HuH-7.5 (cell line): ENCODE measurements around the gene RNU11.
A peak's percentile ranks its signal among the peaks of the same experiment; 100 is the strongest.
"Not testable (repeated sequence)": the region's sequence is repeated elsewhere in the genome, so short reads cannot be mapped to it uniquely, and the experiment has no call there.

Source experiments
- DNase-seq: peaks from one replicate; pipeline ENCODE4 v3.0.0; 2011; ENCODE audit warnings: low spot score

RNU11 gene

DNA sequence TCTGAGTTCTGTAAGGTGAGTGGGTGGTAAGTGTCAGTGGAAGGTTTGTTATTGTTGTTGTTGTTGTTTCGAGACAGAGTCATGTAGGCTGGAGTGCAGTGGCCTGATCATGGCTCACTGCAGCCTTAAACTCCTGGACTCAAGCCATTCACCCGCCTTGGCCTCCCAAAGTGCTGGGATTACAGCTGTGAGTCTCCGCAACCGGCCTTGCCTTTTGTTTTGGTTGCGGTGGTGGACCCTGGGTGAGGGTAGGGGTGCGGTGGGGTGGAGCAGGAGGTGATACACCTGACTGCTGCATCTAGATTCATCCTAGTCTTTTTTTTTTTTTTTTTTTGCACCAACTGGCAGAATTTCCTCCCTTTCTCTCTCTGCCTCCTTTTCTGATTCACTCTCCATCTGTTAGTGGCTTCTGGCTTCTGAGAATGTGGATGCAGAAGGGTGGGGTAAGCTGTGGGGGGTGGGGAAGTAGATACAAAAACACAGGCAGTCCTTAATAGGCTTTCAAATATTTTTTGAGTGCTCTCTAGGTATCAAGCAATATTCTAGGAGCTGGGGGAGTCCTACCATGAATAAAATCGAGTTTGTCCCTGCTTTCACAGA is 15.6 kb downstream of the RNU11 start:
- no peak for DNase-seq

DNA sequence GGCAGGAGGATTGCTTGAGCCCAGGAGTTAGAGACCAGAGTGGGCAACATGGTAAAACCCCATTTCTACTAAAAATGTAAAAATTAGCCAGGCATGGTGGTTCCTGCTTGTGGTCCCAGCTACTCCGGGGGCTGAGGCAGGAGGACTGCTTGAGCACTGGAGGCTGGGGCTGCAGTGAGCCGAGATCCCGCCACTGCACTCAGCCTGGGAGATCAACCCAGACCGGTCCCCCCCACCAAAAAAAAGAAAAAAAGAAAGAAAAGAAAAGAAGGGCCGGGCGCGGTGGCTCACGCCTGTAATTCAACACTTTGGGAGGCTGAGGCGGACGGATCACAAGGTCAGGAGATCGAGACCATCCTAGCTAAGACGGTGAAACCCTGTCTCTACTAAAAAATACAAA is 18.4 kb downstream of the RNU11 start:
- no peak for DNase-seq

DNA sequence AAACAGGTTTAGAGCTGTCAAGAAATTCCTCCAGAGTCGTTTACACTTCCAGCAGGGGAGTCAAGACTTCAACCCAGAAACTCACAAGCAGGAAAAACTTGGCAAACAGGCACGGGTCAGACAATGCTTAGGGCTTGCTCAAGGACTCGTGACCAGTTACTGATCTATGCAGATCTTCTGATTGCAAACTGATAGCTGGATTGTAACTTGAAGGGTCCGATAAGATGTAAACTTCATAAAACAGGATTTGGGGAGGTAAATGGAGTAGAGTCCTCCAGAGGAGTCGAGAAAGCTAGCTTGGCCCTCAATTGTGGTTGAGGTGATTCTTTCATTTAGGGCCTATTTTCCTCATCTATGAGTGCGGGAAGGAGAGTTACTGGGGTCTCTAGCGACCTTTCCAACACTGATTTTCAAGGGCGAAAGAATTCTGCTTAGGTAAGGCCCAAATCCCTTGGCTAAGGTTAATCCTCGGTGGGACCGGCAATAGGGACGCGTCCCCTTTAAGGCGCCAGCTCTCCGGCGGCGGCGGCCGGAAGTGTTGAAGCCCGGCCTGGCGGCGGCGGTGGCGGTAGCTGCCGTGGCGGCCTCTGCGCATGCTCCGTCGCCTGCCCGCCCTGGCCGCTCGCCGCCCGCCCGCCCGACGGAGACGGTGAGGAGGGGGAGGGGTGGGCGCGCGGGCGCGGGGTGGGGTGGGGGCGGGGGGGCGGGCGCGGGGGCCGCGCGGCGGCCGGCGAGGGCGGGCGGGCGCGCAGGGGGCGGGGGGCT is 20.0 kb downstream of the RNU11 start, which contains the start of gene GMEB1:
TSS of gene GMEB1 (plus strand) at position 594 of the 765 bp plus-strand sequence. CDS start 14,829 bp downstream, outside the sequence.
- DNase-seq, result peak; percentile 88

DNA sequence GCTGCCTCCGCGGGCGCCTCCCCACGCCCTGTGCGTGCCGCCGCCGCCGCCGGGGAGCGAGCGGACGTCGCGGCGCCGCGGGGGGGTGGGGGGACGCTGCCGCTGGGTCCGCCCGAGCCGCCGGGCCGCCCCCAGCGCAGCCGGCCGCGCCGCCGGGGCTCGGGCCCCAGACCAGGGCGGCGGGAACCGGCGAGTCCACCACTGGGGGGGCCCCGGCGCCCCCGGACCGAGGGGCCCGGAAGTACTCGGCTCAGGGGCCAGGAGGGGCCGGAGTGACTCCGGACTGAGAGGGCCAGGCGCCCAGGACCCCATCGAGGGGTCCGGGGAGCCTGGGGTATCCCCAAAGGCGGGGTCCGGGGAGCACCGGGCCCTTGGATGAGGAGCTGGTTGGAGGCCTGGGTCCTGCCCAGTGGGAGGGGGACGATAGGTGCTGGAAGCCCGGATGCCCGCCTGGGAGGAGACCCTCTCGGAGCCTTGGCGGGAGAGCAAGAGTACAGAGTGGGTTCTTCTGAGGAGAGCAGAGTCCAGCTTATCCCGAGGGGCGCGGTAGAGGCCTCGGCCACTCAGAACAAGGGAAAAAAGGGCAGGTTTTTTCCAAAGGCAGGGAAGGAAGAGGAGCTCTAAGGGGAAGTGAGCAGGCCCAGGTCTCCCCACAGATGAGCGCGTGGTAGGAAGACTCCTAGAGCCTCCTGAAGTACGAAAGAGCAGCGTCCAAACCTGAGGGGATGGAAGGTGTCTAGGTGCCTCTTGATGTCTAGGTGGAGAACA is 20.7 kb downstream of the RNU11 start:
- DNase-seq, result peak; percentile 42

DNA sequence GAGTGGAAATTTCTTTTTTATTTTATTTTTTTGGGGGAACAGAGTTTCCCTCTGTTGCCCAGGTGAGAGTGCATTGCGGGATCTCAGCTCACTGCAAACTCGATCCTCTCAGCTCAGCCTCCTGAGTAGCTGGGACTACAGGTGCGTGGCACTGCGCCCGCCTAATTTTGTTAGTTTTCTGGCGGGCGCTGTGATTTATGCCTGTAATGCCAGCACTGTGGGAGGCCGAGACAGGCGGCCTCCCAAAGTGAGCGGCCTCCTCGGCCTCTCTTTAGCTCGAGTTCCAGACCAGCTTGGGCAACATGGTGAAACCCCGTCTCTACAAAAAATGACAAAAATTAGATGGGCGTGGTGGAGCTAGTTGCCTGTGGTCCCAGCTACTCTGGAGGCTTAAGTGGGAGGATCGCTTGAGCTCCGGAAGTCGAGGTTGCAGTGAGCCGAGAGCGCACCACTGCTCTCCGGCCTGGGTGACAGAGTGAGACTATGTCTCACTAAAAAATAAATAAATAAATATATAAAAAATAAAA is 22.9 kb downstream of the RNU11 start:
- no peak for DNase-seq

DNA sequence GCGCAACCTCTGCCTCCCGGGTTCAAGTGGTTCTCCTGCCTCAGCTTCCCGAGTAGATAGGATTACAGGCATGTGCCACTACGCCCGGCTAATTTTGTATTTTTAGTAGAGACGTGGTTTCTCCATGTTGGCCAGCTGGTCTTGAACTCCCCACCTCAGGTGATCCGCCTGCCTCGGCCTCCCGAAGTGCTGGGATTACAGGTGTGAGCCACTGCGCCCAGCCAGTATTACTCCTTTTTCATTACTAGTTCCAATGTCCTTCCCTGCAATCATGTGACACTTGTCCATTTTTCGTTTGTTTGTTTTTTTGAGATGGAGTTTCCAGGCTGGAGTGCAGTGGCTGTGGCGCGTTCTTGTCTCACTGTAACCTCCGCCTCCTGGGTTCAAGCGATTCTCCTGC is 24.6 kb downstream of the RNU11 start:
- DNase-seq, result not testable (repeated sequence)

DNA sequence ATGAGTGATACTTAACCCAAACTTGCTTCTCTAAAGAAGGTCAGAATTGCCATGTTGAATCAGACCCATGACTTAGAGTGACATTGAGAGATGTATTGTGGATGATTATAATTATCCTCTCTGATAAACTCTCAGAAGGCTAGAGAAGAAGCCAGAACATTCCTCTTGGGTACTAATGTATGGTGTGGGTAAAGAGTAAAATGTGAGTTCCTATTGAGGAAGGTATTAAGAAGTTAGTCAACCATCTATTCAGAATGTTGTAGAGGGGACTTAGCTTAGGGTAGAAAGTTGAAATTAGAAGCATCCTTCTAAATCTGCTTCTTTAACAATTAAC is 27.5 kb downstream of the RNU11 start:
- DNase-seq, result no peak

DNA sequence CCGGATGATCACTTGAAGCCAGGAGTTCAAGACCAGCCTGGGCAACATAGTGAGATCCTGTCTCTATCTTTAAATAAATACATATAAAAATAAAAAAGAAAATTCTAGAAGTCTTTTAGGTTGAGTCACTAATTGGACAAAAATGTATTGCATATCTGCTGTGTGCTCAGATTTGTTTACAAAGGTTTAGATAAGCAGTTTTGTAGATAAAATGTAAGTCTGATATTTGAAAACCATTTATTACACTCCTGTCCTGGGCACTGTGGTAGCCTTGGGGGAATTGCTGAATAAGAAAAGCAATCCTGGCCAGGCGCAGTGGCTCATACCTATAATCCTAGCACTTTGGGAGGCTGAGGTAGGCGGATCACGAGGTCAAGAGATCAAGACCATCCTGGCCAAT is 31.8 kb downstream of the RNU11 start:
- DNase-seq, result no peak

DNA sequence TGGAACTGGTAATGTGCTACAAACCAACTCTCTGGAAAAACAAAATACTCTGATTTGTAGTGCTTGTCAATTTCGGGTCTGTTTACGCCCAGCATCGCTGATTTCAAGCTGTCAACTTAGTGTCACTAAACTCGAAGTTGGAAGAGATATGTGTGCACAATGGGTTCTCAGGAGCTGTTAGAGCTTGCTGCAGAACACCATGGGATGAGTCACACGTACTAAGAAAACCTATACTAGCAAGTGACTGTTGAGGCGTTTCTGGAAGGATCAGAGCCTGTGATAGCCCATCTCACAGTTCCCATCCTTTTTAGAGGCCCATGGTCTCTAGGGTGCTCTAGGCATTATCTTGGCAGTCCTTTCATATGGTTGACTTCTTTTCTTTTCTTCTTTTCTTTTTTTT is 34.4 kb downstream of the RNU11 start:
- DNase-seq, result no peak

DNA sequence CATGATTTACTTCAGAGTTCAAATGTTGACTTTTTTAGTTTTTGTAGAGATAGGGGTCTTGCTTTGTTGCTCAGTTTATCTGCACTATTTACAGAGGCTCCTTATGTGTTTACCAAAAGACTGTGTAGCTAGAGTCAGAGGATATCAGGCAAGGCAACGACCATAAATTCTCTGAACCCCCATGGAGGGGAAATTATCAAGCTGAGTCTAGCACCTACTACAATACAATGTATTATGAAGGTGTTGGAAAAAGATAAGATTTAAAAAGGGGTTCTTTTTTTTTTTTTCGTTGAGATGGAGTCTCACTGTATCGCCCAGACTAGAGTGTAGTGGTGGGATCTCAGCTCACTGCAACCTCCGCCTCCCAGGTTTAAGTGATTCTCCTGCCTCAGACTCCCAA is 36.5 kb downstream of the RNU11 start:
- DNase-seq, result no peak

DNA sequence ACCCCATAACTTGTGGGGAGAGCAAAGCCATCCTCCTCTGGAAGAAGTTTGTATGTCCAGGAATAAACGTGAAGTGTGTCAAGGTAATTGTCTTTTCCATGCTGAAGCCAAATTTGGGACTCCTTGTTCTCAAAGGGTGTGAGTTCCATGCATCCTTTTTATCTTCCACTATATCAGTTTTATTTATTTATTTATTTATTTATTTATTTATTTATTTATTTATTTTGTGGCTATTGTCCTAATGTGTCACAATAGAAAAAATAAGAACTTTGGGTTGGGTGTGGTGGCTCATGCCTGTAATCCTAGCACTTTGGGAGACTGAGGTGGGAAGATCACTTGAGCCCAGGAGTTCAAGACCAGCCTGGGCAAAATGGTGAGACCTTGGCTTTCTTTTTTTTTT is 43.2 kb downstream of the RNU11 start:
- DNase-seq, result not testable (repeated sequence)
